ENCODE results near the gene ATG9B.
A peak's percentile ranks its signal among the peaks of the same experiment; 100 is the strongest.
"Not testable (repeated sequence)": the region's sequence is repeated elsewhere in the genome, so short reads cannot be mapped to it uniquely, and the experiment has no call there.

Gene ATG9B

GRCh38 chr7:151017370-151017952 is 6.8 kb downstream of the ATG9B start:
- ATAC-seq (no peak), DNase-seq (ENCODE audit: low spot score in 2 of 2) (no peak)
- peaks cover 39% of the 10 kb centered on the region for H3K36me3 Mint-ChIP-seq
- no peaks in the 10 kb centered on the region for H3K9me3 Mint-ChIP-seq
- H3K4me3 Mint-ChIP-seq = peak overlapping the region; percentile 85
- peaks cover 61% of the 10 kb centered on the region for H3K4me1 Mint-ChIP-seq
- peak overlapping the region; percentile 95 for H3K27ac Mint-ChIP-seq

GRCh38 chr7:151016942-151017341 is 7.4 kb downstream of the ATG9B start:
- H3K4me1 Mint-ChIP-seq = peaks cover 66% of the 10 kb centered on the region
- H3K4me3 Mint-ChIP-seq = peak overlapping the region; percentile 85
- DNase-seq (ENCODE audit: low spot score in 2 of 2) (no peak), ATAC-seq (no peak)
- H3K27ac Mint-ChIP-seq = peak overlapping the region; percentile 48
- peaks cover 39% of the 10 kb centered on the region for H3K36me3 Mint-ChIP-seq
- H3K9me3 Mint-ChIP-seq = no peaks in the 10 kb centered on the region

- Mint-ChIP-seq H3K4me1 (peaks cover 70% of the 10 kb centered on the region), H3K36me3 (peaks cover 39% of the 10 kb centered on the region), H3K27ac (peak overlapping the region; percentile 48), H3K9me3 (no peaks in the 10 kb centered on the region), H3K4me3 (peak overlapping the region; percentile 32)
- ATAC-seq (no peak), DNase-seq (ENCODE audit: low spot score in 2 of 2) (no peak)
Observed at GRCh38 chr7:151016505-151016904, 7.8 kb downstream of the ATG9B start.

- Mint-ChIP-seq H3K4me1 (peaks cover 74% of the 10 kb centered on the region), H3K9me3 (no peaks in the 10 kb centered on the region), H3K27ac (peak overlapping the region; percentile 96), H3K4me3 (peak overlapping the region; percentile 32), H3K36me3 (peaks cover 39% of the 10 kb centered on the region)
- no peak for DNase-seq (ENCODE audit: low spot score in 2 of 2)
- ATAC-seq = no peak
Observed at GRCh38 chr7:151015967-151016366, 8.3 kb downstream of the ATG9B start.

- DNase-seq (ENCODE audit: low spot score in 2 of 2) (no peak), ATAC-seq (no peak)
- peak overlapping the region; percentile 85 for H3K4me3 Mint-ChIP-seq
- no peaks in the 10 kb centered on the region for H3K9me3 Mint-ChIP-seq
- H3K36me3 Mint-ChIP-seq = peaks cover 39% of the 10 kb centered on the region
- H3K4me1 Mint-ChIP-seq = peaks cover 82% of the 10 kb centered on the region
- H3K27ac Mint-ChIP-seq = peak overlapping the region; percentile 96
Observed at GRCh38 chr7:151014950-151015349, 9.3 kb downstream of the ATG9B start.

GRCh38 chr7:151013733-151014497 is 10.4 kb downstream of the ATG9B start:
- peak overlapping the region; percentile 96 for H3K27ac Mint-ChIP-seq
- H3K4me3 Mint-ChIP-seq = peak overlapping the region; percentile 85
- peaks cover 73% of the 10 kb centered on the region for H3K4me1 Mint-ChIP-seq
- DNase-seq (ENCODE audit: low spot score in 2 of 2) (peak; percentile 65 to 86), ATAC-seq (peak; percentile 68)
- H3K36me3 Mint-ChIP-seq = peaks cover 33% of the 10 kb centered on the region
- H3K9me3 Mint-ChIP-seq = no peaks in the 10 kb centered on the region

- H3K36me3 Mint-ChIP-seq = peaks cover 30% of the 10 kb centered on the region
- H3K4me1 Mint-ChIP-seq = peaks cover 70% of the 10 kb centered on the region
- peak overlapping the region; percentile 85 for H3K4me3 Mint-ChIP-seq
- H3K27ac Mint-ChIP-seq = peak overlapping the region; percentile 96
- no peaks in the 10 kb centered on the region for H3K9me3 Mint-ChIP-seq
- peak; percentile 0 for ATAC-seq
- peak in 1 of 2 donors; percentile 63 for DNase-seq (ENCODE audit: low spot score in 2 of 2)
Observed at GRCh38 chr7:151013356-151013732, 10.9 kb downstream of the ATG9B start.

GRCh38 chr7:151012911-151013347 is 11.4 kb downstream of the ATG9B start:
- Mint-ChIP-seq H3K4me1 (peaks cover 70% of the 10 kb centered on the region), H3K4me3 (peak overlapping the region; percentile 29), H3K27ac (peak overlapping the region; percentile 60), H3K9me3 (no peaks in the 10 kb centered on the region), H3K36me3 (peaks cover 26% of the 10 kb centered on the region)
- DNase-seq (ENCODE audit: low spot score in 2 of 2) (no peak), ATAC-seq (no peak)

- Mint-ChIP-seq H3K9me3 (no peaks in the 10 kb centered on the region), H3K27ac (peak overlapping the region; percentile 60), H3K36me3 (peaks cover 26% of the 10 kb centered on the region), H3K4me3 (peak overlapping the region; percentile 29), H3K4me1 (peaks cover 71% of the 10 kb centered on the region)
- DNase-seq (ENCODE audit: low spot score in 2 of 2) (no peak), ATAC-seq (no peak)
Observed at GRCh38 chr7:151012031-151012692, 12.1 kb downstream of the ATG9B start.

- not testable (repeated sequence) for ATAC-seq; H3K9me3 Mint-ChIP-seq; DNase-seq (ENCODE audit: low spot score in 2 of 2)
- Mint-ChIP-seq H3K27ac (peak overlapping the region; percentile 60), H3K4me3 (peak overlapping the region; percentile 29), H3K36me3 (peaks cover 25% of the 10 kb centered on the region), H3K4me1 (peaks cover 71% of the 10 kb centered on the region)
Observed at GRCh38 chr7:151011616-151012015, 12.7 kb downstream of the ATG9B start.

GRCh38 chr7:151011097-151011409 is 13.2 kb downstream of the ATG9B start:
- ATAC-seq (no peak), DNase-seq (ENCODE audit: low spot score in 2 of 2) (no peak)
- peak overlapping the region; percentile 82 for H3K27ac Mint-ChIP-seq
- peaks cover 19% of the 10 kb centered on the region for H3K36me3 Mint-ChIP-seq
- H3K9me3 Mint-ChIP-seq = no peaks in the 10 kb centered on the region
- H3K4me1 Mint-ChIP-seq = peaks cover 66% of the 10 kb centered on the region
- H3K4me3 Mint-ChIP-seq = peak overlapping the region; percentile 69

- Mint-ChIP-seq H3K9me3 (no peaks in the 10 kb centered on the region), H3K4me3 (peak overlapping the region; percentile 69), H3K4me1 (peaks cover 60% of the 10 kb centered on the region), H3K36me3 (peaks cover 14% of the 10 kb centered on the region), H3K27ac (peak overlapping the region; percentile 82)
- ATAC-seq = peak; percentile 25
- no peak for DNase-seq (ENCODE audit: low spot score in 2 of 2)
Observed at GRCh38 chr7:151010307-151011096, 13.8 kb downstream of the ATG9B start.

- H3K4me3 Mint-ChIP-seq = peak overlapping the region; percentile 69
- ATAC-seq (no peak), DNase-seq (ENCODE audit: low spot score in 2 of 2) (no peak)
- peak overlapping the region; percentile 82 for H3K27ac Mint-ChIP-seq
- H3K36me3 Mint-ChIP-seq = peaks cover 11% of the 10 kb centered on the region
- no peaks in the 10 kb centered on the region for H3K9me3 Mint-ChIP-seq
- peaks cover 55% of the 10 kb centered on the region for H3K4me1 Mint-ChIP-seq
Observed at GRCh38 chr7:151010037-151010306, 14.3 kb downstream of the ATG9B start.

GRCh38 chr7:151009327-151010036 is 14.8 kb downstream of the ATG9B start:
- no peaks in the 10 kb centered on the region for H3K9me3 Mint-ChIP-seq
- no peak for ATAC-seq
- H3K27ac Mint-ChIP-seq = peak overlapping the region; percentile 82
- DNase-seq (ENCODE audit: low spot score in 2 of 2) = no peak
- peaks cover 11% of the 10 kb centered on the region for H3K36me3 Mint-ChIP-seq
- peaks cover 51% of the 10 kb centered on the region for H3K4me1 Mint-ChIP-seq
- H3K4me3 Mint-ChIP-seq = peak overlapping the region; percentile 69

All from stimulated activated effector memory CD8-positive, alpha-beta T cell treated with anti-CD3 and anti-CD28 coated beads, Interleukin-12 subunit alpha, Interleukin-12 subunit beta, amount 100 ng/mL, for 72 hours (primary cell).